A673 (cell line): ENCODE results near the gene PRF1.

Experiments used
- EZH2 ChIP-seq: fragments of 200-600 bp; sonication (generic); IDR thresholded peaks from 2 replicates; pipeline ENCODE4 v1.6.1; 2017; ENCODE audit warnings: borderline replicate concordance, low read depth, mild to moderate bottlenecking, mixed read lengths, antibody characterized with exemption, low read length; ENCODE audit not compliant: poor library complexity, severe bottlenecking
- TF ChIP-seq, protein P1 (sequence below): fragments of 300-800, 200-600 bp; sonication (generic); conservative IDR thresholded peaks from 2 replicates; pipeline ENCODE4 v1.5.1; 2017; ENCODE audit warnings: low read depth, mild to moderate bottlenecking, antibody characterized with exemption, low read length, moderate library complexity, mixed read lengths

DNA sequence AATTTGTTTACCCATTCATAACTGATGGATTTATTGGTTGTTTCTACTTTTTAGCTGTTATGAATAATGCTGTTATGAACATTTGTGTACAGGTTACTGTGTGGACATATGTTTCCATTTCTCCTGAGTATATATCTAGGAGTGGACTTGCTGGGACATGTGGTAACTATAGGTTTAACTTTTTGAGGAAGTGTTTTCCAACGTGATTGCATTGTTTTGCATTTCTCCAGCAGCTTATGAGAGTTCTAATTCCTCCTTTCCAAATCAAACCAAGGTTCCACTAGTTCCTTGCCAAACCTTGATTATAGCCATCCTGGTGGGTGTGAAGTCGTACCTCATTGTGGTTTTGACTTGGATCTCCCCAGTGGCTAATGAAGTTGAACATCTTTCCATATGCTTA is 2.6 kb upstream of the PRF1 start:
- TF ChIP-seq, protein P1, sequence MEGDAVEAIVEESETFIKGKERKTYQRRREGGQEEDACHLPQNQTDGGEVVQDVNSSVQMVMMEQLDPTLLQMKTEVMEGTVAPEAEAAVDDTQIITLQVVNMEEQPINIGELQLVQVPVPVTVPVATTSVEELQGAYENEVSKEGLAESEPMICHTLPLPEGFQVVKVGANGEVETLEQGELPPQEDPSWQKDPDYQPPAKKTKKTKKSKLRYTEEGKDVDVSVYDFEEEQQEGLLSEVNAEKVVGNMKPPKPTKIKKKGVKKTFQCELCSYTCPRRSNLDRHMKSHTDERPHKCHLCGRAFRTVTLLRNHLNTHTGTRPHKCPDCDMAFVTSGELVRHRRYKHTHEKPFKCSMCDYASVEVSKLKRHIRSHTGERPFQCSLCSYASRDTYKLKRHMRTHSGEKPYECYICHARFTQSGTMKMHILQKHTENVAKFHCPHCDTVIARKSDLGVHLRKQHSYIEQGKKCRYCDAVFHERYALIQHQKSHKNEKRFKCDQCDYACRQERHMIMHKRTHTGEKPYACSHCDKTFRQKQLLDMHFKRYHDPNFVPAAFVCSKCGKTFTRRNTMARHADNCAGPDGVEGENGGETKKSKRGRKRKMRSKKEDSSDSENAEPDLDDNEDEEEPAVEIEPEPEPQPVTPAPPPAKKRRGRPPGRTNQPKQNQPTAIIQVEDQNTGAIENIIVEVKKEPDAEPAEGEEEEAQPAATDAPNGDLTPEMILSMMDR, result no peak
- no peak for TF ChIP-seq EZH2
